ENCODE data around the gene SLC29A1.

- no peak for TF ChIP-seq CTCF (IDR thresholded peaks at IDR 0.05 in 4 of 5, conservative IDR thresholded peaks at IDR 0.05 in 1 of 5)
- no peak for TF ChIP-seq POLR2A (IDR thresholded peaks at IDR 0.05)
Observed at GRCh38 chr6:44250718-44251123, 27.3 kb downstream of the SLC29A1 start.
